Lung (tissue), 16 donors: Measurements from ENCODE around the gene SIGLEC9. TPM values are rescaled to one million over a fixed set of nuclear protein-coding genes. Genes with fewer than 3 reads are reported as not detected.
A peak's percentile ranks its signal among the peaks of the same experiment; 100 is the strongest.

Experiments
- ATAC-seq: fragments of 200-7000 bp; cut with Tn5 transposase; one replicate; pipeline ENCODE4 v1.9.1; 2020; ENCODE audit warnings: moderate number of reproducible peaks; ENCODE audit not compliant: insufficient read depth, low FRiP score
- DNase-seq, 3 donors: peaks; one replicate each; pipeline ENCODE4 v3.0.0-alpha.2; 2013 to 2017
- H3K27ac ChIP-seq, 2 donors: one replicate each; pipeline ENCODE4 v1.5.1; 2013; ENCODE audit warnings: mild to moderate bottlenecking in 2 of 2, moderate library complexity in 2 of 2, control low read depth in 1 of 2, inconsistent platforms in 1 of 2, low read depth in 1 of 2, low read length in 1 of 2
- H3K27me3 ChIP-seq, 3 donors: one replicate each; pipeline ENCODE4 v1.5.1; 2013; ENCODE audit warnings: low read length in 2 of 3; ENCODE audit not compliant: control insufficient read depth in 3 of 3, insufficient read depth in 3 of 3
- H3K36me3 ChIP-seq, 4 donors: one replicate each; pipeline ENCODE4 v1.5.1; 2013; ENCODE audit warnings: low read length in 4 of 4, mild to moderate bottlenecking in 1 of 4, moderate library complexity in 1 of 4; ENCODE audit not compliant: control insufficient read depth in 4 of 4, insufficient read depth in 4 of 4
- H3K4me1 ChIP-seq, 5 donors: one replicate each; pipeline ENCODE4 v1.5.1; 2013; ENCODE audit warnings: low read length in 5 of 5, mild to moderate bottlenecking in 2 of 5, moderate library complexity in 1 of 5; ENCODE audit not compliant: control insufficient read depth in 5 of 5, insufficient read depth in 5 of 5
- H3K4me3 ChIP-seq: one replicate; pipeline ENCODE4 v1.5.1; 2013; ENCODE audit warnings: mild to moderate bottlenecking, control low read depth, moderate library complexity
- H3K9ac ChIP-seq, 2 donors: one replicate each; pipeline ENCODE4 v1.5.1; 2013; ENCODE audit warnings: low read length in 2 of 2, control low read depth in 1 of 2; ENCODE audit not compliant: insufficient read depth in 1 of 2
- H3K9me3 ChIP-seq, 4 donors: one replicate each; pipeline ENCODE4 v1.5.1; 2013; ENCODE audit warnings: low read length in 3 of 4, mild to moderate bottlenecking in 1 of 4, moderate library complexity in 1 of 4; ENCODE audit not compliant: control insufficient read depth in 4 of 4, insufficient read depth in 3 of 4
- WGBS, 2 donors: extraction: QIAGEN DNeasy Blood & Tissue Kit; methylation state at CpG; one replicate each; pipeline ENCODE4 v1.1.7; 2013; 5-methylcytosine and 5-hydroxymethylcytosine counted together
- long read RNA-seq, 5 donors: transcript quantifications; one replicate each; lab custom pipeline, GENCODE V29; 2026
- polyA plus RNA-seq, 2 donors: library from polyadenylated mRNA; stranded (reverse); fragments of 200-250 nt; gene quantifications; one replicate each; pipeline ENCODE4 v1.2.1, GENCODE V29; 2013
- total RNA-seq, 2 donors: library from RNA; depleted of rRNA in 1 of 2; stranded (reverse); fragments of >200 nt in 1 of 2; gene quantifications; one replicate each; pipeline ENCODE4 v1.2.1, GENCODE V29; 2014 to 2021
- TF ChIP-seq, protein P1 (sequence below): IDR thresholded peaks from 2 replicates; pipeline ENCODE4 v1.5.1; 2012; ENCODE audit warnings: mild to moderate bottlenecking; ENCODE audit errors: control extremely low read depth, extremely low read depth
- donor health status: control.
- donor health status: control.
- donor health status: Bipolar disorder and iron deficiency.
- donor health status: healthy.
- donor health status: DM: yes; HTN: yes; CAD: no.

The SIGLEC9 gene
- total RNA-seq (10 to 100 TPM in 1 of 2 donors, 1 to 10 TPM in 1; 4.5 to 25.7 TPM), polyA plus RNA-seq (10 to 100 TPM in 1 of 2 donors, 1 to 10 TPM in 1; 4.3 to 57.0 TPM)
- long read RNA-seq, donor 1, result 0 reads
- long read RNA-seq, donor 2, result 0 reads
- long read RNA-seq, donor 3, partial matches to known transcripts, result 0 of 1 reads
- long read RNA-seq, donor 3, other reads (novel, unspliced or antisense), result 0 of 1 reads
- long read RNA-seq, donor 4, result 0 reads
- long read RNA-seq, donor 5, result 0 reads

GRCh38 chr19:51124729-51125128 lies at the start of gene SIGLEC9:
SIGLEC9 (plus strand) TSS chr19:51124906; CDS start chr19:51124975, 69 bp downstream.
- Histone ChIP-seq H3K36me3 (no peaks in the 10 kb centered on the region), H3K27ac (peak within 1 kb of the TSS in 1 of 2 donors; percentile 71), H3K4me1 (peaks cover 0 to 16% (median 8%) of the 10 kb centered on the region in 5 donors), H3K27me3 (no peaks in the 10 kb centered on the region), H3K9ac (no peak within 1 kb of the TSS), H3K4me3 (no peak within 1 kb of the TSS), H3K9me3 (no peaks in the 10 kb centered on the region)
- WGBS, 2 donors, result 28 to 49% methylated on average over 14 of the region's 14 CpGs
- TF ChIP-seq, protein P1, sequence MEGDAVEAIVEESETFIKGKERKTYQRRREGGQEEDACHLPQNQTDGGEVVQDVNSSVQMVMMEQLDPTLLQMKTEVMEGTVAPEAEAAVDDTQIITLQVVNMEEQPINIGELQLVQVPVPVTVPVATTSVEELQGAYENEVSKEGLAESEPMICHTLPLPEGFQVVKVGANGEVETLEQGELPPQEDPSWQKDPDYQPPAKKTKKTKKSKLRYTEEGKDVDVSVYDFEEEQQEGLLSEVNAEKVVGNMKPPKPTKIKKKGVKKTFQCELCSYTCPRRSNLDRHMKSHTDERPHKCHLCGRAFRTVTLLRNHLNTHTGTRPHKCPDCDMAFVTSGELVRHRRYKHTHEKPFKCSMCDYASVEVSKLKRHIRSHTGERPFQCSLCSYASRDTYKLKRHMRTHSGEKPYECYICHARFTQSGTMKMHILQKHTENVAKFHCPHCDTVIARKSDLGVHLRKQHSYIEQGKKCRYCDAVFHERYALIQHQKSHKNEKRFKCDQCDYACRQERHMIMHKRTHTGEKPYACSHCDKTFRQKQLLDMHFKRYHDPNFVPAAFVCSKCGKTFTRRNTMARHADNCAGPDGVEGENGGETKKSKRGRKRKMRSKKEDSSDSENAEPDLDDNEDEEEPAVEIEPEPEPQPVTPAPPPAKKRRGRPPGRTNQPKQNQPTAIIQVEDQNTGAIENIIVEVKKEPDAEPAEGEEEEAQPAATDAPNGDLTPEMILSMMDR, result no peak
- ATAC-seq, result peak; percentile 17
- DNase-seq, result peak in 1 of 3 donors; percentile 35

DNA sequence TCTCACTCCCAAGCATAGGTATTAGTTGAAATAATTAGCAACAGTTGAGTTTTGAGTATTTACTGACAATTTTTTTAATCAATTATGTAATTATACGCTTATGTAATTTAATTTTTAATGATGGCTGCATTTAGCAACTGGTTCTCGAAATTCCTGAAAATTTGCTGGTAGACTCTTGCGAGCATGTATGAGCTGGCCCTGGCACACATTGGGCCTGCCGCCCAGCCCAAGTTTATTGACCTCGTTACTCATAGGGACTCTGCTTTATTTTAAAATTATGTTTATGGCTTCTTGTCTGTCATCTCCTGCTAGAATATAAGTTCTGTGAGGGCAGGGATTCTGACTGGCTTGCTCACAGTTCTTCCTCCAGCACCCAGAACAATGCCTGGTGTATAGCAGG lies 48.7 kb upstream of the SIGLEC9 start:
- H3K9ac ChIP-seq, result no peak overlapping the region
- H3K27me3 ChIP-seq, result peaks cover 0 to 3% (median 0%) of the 10 kb centered on the region in 3 donors
- no peaks in the 10 kb centered on the region for H3K4me1 ChIP-seq
- 88 to 93% methylated on average over 5 of the region's 5 CpGs for WGBS, 2 donors
- peaks cover 0 to 5% (median 1%) of the 10 kb centered on the region in 4 donors for H3K9me3 ChIP-seq
- ATAC-seq (no peak), DNase-seq (no peak)
- no peaks in the 10 kb centered on the region for H3K36me3 ChIP-seq
- TF ChIP-seq, protein P1, result no peak
- no peak overlapping the region for H3K27ac ChIP-seq
- H3K4me3 ChIP-seq, result no peak overlapping the region

DNA sequence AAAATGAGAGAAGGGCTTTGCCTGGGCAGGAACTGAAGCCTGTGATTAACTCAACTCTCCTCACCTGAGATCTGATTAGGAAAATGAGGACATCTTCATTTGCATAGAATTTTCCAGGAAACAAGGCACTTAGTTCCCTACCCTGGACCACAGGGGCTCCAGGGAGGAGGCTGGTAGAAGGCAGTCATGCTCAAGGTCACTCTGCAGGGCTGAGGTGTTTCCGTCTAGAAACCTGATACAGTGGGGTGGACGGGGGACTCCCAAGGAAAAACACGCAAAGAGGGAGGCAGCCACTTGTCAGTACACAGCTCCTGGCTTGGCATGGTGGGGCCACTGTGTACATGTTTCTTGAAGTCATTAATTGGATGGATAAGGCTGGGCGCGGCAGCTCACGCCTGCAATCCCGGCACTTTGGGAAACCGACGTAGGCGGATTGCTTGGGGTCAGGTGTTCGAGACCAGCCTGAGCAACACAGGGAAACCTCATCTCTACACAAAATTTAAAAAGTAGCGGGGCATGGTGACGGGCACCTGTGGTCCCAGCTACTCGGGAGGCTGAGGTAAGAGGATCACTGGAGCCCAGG lies 48.0 kb upstream of the SIGLEC9 start:
- Histone ChIP-seq H3K27me3 (peaks cover 0 to 3% (median 0%) of the 10 kb centered on the region in 3 donors), H3K4me1 (no peaks in the 10 kb centered on the region), H3K9me3 (peaks cover 0 to 5% (median 2%) of the 10 kb centered on the region in 4 donors), H3K4me3 (no peak overlapping the region), H3K27ac (no peak overlapping the region), H3K36me3 (no peaks in the 10 kb centered on the region), H3K9ac (no peak overlapping the region)
- no peak for ATAC-seq
- DNase-seq, result no peak
- 80 to 88% methylated on average over 14 of the region's 14 CpGs for WGBS, 2 donors
- TF ChIP-seq, protein P1, result no peak
